WI38 (cell line): ENCODE data around the gene AMOTL1.

Experiments used
- H3K4me3 ChIP-seq: 2 replicates; pipeline ENCODE4 v1.5.1; 2011; ENCODE audit warnings: low read depth, mild to moderate bottlenecking, control low read depth, low read length
- TF ChIP-seq, protein P1 (sequence below): IDR thresholded peaks from 2 replicates; pipeline ENCODE4 v1.5.1; 2012; ENCODE audit warnings: low read depth, mild to moderate bottlenecking, control low read depth, low read length

AMOTL1 gene

DNA sequence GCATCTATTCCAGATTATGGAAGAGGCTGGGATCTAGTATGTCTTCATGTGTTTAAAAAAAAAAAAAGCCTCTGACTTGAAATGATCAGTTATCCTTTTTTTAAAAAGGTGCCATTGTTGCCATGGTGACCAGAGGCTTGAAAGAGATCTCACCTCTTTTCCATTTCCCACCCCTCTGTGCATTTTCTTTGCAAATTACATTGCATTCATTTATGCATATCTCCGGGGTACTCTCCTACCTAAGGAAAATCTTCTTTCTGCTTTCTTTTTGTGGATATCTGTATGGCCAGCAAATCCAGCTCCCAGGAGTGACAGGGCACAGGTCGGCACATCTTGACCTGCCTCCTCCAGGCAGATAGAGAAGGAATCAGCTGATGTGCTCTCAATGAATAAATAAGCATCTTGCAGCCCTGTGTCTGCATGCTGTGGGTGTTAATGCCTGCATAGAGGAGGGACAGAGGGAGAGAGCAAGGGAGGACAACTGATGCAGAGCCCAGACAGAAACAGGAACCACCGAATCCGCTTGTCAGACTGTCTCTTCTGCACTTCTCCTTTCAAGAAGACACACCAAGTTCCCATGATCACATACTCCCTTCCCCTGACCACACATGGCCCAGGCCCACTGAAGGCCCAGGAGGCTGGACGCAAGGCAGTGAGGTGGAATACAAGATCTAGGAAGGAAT is 154.3 kb downstream of the AMOTL1 start:
- TF ChIP-seq, protein P1, sequence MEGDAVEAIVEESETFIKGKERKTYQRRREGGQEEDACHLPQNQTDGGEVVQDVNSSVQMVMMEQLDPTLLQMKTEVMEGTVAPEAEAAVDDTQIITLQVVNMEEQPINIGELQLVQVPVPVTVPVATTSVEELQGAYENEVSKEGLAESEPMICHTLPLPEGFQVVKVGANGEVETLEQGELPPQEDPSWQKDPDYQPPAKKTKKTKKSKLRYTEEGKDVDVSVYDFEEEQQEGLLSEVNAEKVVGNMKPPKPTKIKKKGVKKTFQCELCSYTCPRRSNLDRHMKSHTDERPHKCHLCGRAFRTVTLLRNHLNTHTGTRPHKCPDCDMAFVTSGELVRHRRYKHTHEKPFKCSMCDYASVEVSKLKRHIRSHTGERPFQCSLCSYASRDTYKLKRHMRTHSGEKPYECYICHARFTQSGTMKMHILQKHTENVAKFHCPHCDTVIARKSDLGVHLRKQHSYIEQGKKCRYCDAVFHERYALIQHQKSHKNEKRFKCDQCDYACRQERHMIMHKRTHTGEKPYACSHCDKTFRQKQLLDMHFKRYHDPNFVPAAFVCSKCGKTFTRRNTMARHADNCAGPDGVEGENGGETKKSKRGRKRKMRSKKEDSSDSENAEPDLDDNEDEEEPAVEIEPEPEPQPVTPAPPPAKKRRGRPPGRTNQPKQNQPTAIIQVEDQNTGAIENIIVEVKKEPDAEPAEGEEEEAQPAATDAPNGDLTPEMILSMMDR = no peak
- no peak overlapping the region for H3K4me3 ChIP-seq

DNA sequence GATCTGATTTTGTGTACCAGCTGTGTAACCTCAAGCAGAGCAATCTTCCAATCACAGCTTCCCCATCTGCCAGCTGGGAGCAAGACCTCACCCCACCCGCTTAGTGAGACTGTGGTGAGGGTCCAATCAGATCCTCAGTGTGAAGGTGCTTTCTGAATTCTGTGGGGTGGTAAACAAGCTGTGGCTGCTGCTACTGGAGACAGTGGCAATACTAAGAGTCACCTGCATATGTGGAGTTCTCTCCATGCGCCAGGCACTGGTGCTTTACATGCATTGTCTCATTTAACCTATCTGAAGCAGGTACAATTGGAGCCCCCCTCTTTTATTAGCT is 154.8 kb downstream of the AMOTL1 start:
- TF ChIP-seq, protein P1 = no peak
- H3K4me3 ChIP-seq = no peak overlapping the region

DNA sequence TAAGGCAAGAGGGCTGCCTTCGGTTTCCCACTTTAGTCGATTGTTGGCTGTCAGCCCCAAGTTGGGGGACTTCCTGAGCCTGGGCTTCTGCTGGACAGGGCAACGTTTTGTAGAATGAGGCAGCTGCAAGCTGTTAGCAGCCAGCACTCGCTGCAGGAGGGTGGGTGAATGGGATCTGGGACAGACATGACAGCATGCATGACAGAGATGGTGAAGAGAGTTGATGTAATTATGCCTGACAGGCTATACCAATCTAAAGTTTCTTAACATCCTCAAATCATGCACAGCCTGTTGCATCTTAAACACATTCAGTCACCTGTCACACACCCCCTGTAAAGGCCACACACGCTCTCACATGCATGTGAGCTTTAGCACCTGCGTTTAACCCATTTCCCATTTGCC is 156.0 kb downstream of the AMOTL1 start:
- TF ChIP-seq, protein P1 = no peak
- H3K4me3 ChIP-seq = no peak overlapping the region

DNA sequence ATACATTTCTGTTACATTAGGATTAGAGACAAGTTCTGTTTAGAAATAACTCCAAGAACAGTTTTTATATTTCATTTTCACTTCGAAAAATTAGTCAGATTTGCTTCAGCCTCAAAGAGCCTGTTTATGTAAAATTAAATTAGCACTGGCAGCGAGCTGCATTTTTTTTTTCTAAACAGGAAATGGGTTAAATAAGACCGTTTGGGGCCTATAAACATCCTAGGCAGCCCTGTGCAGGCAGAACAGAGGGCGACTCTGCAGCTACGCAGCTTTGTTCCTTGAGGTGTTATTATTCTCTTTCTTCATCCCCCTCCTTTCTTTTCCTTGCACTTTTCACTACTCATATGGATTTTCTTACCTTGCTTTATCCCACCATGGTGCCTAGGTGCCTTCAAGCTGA is 156.5 kb downstream of the AMOTL1 start:
- TF ChIP-seq, protein P1 = no peak
- no peak overlapping the region for H3K4me3 ChIP-seq

DNA sequence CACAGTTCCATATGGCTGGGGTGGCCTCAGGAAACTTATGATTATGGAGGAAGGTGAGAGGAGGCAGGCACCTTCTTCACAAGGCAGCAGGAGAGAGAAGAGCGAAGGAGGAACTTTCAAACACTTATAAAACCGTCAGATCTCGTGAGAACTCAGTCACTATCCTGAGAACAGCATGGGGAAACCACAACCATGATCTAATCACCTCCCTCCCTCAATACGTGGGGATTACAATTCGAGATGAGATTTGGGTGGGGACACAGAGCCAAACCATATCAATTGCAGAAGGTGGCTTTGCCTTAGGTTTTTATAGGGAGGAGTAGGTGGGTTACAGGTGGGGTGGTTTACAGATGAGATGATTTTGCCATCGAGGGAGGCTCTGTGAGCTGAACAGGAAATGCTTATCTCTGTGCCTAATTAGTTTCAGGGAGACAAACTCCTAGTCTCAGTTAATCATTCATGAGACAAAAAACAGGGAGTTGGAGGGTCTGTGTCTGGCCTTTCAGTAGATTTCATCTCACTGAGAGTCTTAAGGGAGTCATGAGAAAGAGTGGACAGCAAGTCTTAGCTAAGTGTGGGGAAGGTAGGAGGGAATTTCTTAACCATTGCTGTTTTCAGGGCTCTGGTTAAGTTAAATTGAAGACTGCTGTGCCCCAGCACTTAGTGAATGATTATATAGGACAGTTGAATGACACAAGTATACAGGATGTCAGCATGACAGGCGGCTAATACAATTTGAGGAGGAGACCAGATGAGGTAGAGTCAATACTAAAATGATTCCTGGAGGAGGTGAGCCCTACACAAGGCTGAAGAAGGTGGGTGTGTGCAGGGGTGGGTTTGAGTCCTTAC is 157.5 kb downstream of the AMOTL1 start:
- no peak overlapping the region for H3K4me3 ChIP-seq
- TF ChIP-seq, protein P1 = no peak

DNA sequence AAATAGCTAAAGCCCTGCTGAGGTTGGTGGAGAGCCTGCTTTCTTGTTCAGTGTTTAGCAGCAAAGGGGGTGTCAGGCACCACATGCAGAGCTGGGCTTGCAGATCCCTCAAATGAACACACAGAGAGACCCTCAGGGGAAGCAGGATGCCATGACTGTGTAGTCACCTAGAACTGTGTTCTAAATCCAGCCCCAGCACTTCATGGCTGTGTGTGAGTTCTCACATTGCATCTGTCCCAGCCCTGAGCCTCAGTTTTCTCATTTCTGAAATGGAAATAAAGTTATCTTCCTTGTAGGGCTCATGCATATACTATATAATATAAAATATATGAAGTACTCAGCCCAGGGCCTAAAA is 158.1 kb downstream of the AMOTL1 start:
- TF ChIP-seq, protein P1 = no peak
- no peak overlapping the region for H3K4me3 ChIP-seq
